ENCODE data around the gene UBASH3B. TPM values are rescaled to one million over a fixed set of nuclear protein-coding genes. Genes with fewer than 3 reads are reported as not detected.

The UBASH3B gene
- total RNA-seq, 1 donor from 2014 or later = 62.1 TPM

- H2AFZ ChIP-seq (ENCODE audit: low read depth, low read length) = no peak overlapping the region
- FAIRE-seq (peak; percentile 43), DNase-seq (ENCODE audit: low read depth) (no peak)
- peaks cover 10% of the 10 kb centered on the region for H3K4me1 ChIP-seq (ENCODE audit: insufficient read depth, low read length)
- no peaks in the 10 kb centered on the region for H3K9me3 Mint-ChIP-seq (ENCODE audit: unreplicated experiment)
- H3K36me3 ChIP-seq (ENCODE audit: insufficient read depth, low read length) = no peaks in the 10 kb centered on the region
- H3K27me3 Mint-ChIP-seq (ENCODE audit: low read depth, unreplicated experiment) = no peaks in the 10 kb centered on the region
- H3K4me3 ChIP-seq (ENCODE audit: insufficient read depth, low read depth, low read length) = no peak overlapping the region
- H3K4me3 Mint-ChIP-seq (ENCODE audit: unreplicated experiment) = no peak overlapping the region
- H3K27ac ChIP-seq (ENCODE audit: low read depth, low read length) = no peak overlapping the region
- TF ChIP-seq, protein P1, sequence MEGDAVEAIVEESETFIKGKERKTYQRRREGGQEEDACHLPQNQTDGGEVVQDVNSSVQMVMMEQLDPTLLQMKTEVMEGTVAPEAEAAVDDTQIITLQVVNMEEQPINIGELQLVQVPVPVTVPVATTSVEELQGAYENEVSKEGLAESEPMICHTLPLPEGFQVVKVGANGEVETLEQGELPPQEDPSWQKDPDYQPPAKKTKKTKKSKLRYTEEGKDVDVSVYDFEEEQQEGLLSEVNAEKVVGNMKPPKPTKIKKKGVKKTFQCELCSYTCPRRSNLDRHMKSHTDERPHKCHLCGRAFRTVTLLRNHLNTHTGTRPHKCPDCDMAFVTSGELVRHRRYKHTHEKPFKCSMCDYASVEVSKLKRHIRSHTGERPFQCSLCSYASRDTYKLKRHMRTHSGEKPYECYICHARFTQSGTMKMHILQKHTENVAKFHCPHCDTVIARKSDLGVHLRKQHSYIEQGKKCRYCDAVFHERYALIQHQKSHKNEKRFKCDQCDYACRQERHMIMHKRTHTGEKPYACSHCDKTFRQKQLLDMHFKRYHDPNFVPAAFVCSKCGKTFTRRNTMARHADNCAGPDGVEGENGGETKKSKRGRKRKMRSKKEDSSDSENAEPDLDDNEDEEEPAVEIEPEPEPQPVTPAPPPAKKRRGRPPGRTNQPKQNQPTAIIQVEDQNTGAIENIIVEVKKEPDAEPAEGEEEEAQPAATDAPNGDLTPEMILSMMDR (IDR thresholded peaks at IDR 0.05; ENCODE audit: insufficient read depth, low read depth, low read length) = peak; percentile 31
- no peak for TF ChIP-seq EZH2 (IDR thresholded peaks at IDR 0.05; ENCODE audit: insufficient read depth, low read length)
- peaks cover 10% of the 10 kb centered on the region for H3K4me1 Mint-ChIP-seq (ENCODE audit: low read depth, unreplicated experiment)
- peaks cover 1% of the 10 kb centered on the region for H3K36me3 Mint-ChIP-seq (ENCODE audit: low read depth, unreplicated experiment)
- H3K27me3 ChIP-seq (ENCODE audit: insufficient read depth, low read length) = no peaks in the 10 kb centered on the region
- H3K9me3 ChIP-seq (ENCODE audit: insufficient read depth, low read depth, low read length) = no peaks in the 10 kb centered on the region
- no peak overlapping the region for H3K4me2 ChIP-seq (ENCODE audit: low read length)
- H3K79me2 ChIP-seq (ENCODE audit: insufficient read depth, low read length) = peaks cover 63% of the 10 kb centered on the region
- peaks cover 56% of the 10 kb centered on the region for H4K20me1 ChIP-seq (ENCODE audit: insufficient read depth, low read length)
- no peak overlapping the region for H3K27ac Mint-ChIP-seq (ENCODE audit: unreplicated experiment)
- no peak overlapping the region for H3K9ac ChIP-seq (ENCODE audit: low read length)
These were observed 99.2 kb downstream of the UBASH3B start for GRCh38 chr11:122754553-122755322.

- Histone ChIP-seq H3K9me3 (ENCODE audit: insufficient read depth, low read depth, low read length) (no peaks in the 10 kb centered on the region), H3K36me3 (ENCODE audit: insufficient read depth, low read length) (no peaks in the 10 kb centered on the region), H3K27me3 (ENCODE audit: insufficient read depth, low read length) (no peaks in the 10 kb centered on the region), H3K4me1 (ENCODE audit: insufficient read depth, low read length) (peaks cover 10% of the 10 kb centered on the region), H3K79me2 (ENCODE audit: insufficient read depth, low read length) (peaks cover 58% of the 10 kb centered on the region), H3K4me3 (ENCODE audit: insufficient read depth, low read depth, low read length) (no peak overlapping the region), H3K4me2 (ENCODE audit: low read length) (no peak overlapping the region), H3K27ac (ENCODE audit: low read depth, low read length) (no peak overlapping the region), H4K20me1 (ENCODE audit: insufficient read depth, low read length) (peaks cover 51% of the 10 kb centered on the region), H2AFZ (ENCODE audit: low read depth, low read length) (no peak overlapping the region), H3K9ac (ENCODE audit: low read length) (no peak overlapping the region)
- DNase-seq (ENCODE audit: low read depth) (no peak), FAIRE-seq (no peak)
- H3K9me3 Mint-ChIP-seq (ENCODE audit: unreplicated experiment) = no peaks in the 10 kb centered on the region
- TF ChIP-seq, protein P1 (IDR thresholded peaks at IDR 0.05; ENCODE audit: insufficient read depth, low read depth, low read length) = no peak
- TF ChIP-seq EZH2 (IDR thresholded peaks at IDR 0.05; ENCODE audit: insufficient read depth, low read length) = no peak
- H3K27ac Mint-ChIP-seq (ENCODE audit: unreplicated experiment) = no peak overlapping the region
- H3K4me3 Mint-ChIP-seq (ENCODE audit: unreplicated experiment) = no peak overlapping the region
- H3K27me3 Mint-ChIP-seq (ENCODE audit: low read depth, unreplicated experiment) = no peaks in the 10 kb centered on the region
- H3K4me1 Mint-ChIP-seq (ENCODE audit: low read depth, unreplicated experiment) = peaks cover 9% of the 10 kb centered on the region
- peaks cover 1% of the 10 kb centered on the region for H3K36me3 Mint-ChIP-seq (ENCODE audit: low read depth, unreplicated experiment)
These were observed 99.9 kb downstream of the UBASH3B start for GRCh38 chr11:122755409-122755808.

DNA sequence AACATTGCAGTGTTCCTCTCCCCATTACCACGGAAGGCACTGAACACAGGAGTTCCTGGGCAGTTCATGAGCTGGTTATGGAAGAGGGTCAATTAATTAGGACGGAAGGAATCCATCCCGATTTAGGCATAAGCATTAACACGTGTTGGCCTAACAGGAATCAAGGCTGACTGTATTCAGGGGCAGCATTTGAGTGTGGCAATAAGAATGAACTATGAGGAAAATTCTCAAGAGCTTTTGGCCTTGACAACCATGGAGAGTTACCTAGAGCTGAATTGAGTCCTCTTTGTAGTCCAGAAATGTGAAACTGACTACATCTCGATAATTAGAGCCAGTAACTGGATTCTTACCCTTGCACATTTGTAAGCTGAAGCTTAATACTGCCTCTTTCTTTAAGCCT, 100.4 kb downstream of the UBASH3B start:
- Histone ChIP-seq H3K4me3 (ENCODE audit: insufficient read depth, low read depth, low read length) (no peak overlapping the region), H2AFZ (ENCODE audit: low read depth, low read length) (no peak overlapping the region), H3K4me1 (ENCODE audit: insufficient read depth, low read length) (peaks cover 10% of the 10 kb centered on the region), H3K27me3 (ENCODE audit: insufficient read depth, low read length) (no peaks in the 10 kb centered on the region), H3K9me3 (ENCODE audit: insufficient read depth, low read depth, low read length) (no peaks in the 10 kb centered on the region), H3K9ac (ENCODE audit: low read length) (no peak overlapping the region), H3K36me3 (ENCODE audit: insufficient read depth, low read length) (no peaks in the 10 kb centered on the region), H4K20me1 (ENCODE audit: insufficient read depth, low read length) (peaks cover 48% of the 10 kb centered on the region), H3K79me2 (ENCODE audit: insufficient read depth, low read length) (peaks cover 52% of the 10 kb centered on the region), H3K27ac (ENCODE audit: low read depth, low read length) (no peak overlapping the region), H3K4me2 (ENCODE audit: low read length) (no peak overlapping the region)
- H3K9me3 Mint-ChIP-seq (ENCODE audit: unreplicated experiment) = no peaks in the 10 kb centered on the region
- TF ChIP-seq, protein P1 (IDR thresholded peaks at IDR 0.05; ENCODE audit: insufficient read depth, low read depth, low read length) = no peak
- TF ChIP-seq EZH2 (IDR thresholded peaks at IDR 0.05; ENCODE audit: insufficient read depth, low read length) = no peak
- no peak overlapping the region for H3K4me3 Mint-ChIP-seq (ENCODE audit: unreplicated experiment)
- peaks cover 1% of the 10 kb centered on the region for H3K36me3 Mint-ChIP-seq (ENCODE audit: low read depth, unreplicated experiment)
- DNase-seq (ENCODE audit: low read depth) (no peak), FAIRE-seq (no peak)
- H3K4me1 Mint-ChIP-seq (ENCODE audit: low read depth, unreplicated experiment) = peaks cover 9% of the 10 kb centered on the region
- no peaks in the 10 kb centered on the region for H3K27me3 Mint-ChIP-seq (ENCODE audit: low read depth, unreplicated experiment)
- no peak overlapping the region for H3K27ac Mint-ChIP-seq (ENCODE audit: unreplicated experiment)
